ENCODE results near the gene ATP6V0E2.

- TF ChIP-seq, protein P1, sequence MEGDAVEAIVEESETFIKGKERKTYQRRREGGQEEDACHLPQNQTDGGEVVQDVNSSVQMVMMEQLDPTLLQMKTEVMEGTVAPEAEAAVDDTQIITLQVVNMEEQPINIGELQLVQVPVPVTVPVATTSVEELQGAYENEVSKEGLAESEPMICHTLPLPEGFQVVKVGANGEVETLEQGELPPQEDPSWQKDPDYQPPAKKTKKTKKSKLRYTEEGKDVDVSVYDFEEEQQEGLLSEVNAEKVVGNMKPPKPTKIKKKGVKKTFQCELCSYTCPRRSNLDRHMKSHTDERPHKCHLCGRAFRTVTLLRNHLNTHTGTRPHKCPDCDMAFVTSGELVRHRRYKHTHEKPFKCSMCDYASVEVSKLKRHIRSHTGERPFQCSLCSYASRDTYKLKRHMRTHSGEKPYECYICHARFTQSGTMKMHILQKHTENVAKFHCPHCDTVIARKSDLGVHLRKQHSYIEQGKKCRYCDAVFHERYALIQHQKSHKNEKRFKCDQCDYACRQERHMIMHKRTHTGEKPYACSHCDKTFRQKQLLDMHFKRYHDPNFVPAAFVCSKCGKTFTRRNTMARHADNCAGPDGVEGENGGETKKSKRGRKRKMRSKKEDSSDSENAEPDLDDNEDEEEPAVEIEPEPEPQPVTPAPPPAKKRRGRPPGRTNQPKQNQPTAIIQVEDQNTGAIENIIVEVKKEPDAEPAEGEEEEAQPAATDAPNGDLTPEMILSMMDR (IDR thresholded peaks at IDR 0.05): no peak
- TF ChIP-seq POLR2A (IDR thresholded peaks at IDR 0.05): no peak
Measured at GRCh38 chr7:149885191-149886017, 11.6 kb downstream of the ATP6V0E2 start.

Data from ovary (tissue), 3 donors.